Measurements from ENCODE around the gene DECR2. TPM values are rescaled to one million over a fixed set of nuclear protein-coding genes. Genes with fewer than 3 reads are reported as not detected.

The DECR2 gene
- total and polyA plus RNA-seq, 10 of the 15 experiments (the other 5 are each of a cell fraction or from before 2014, with no cell fraction given) = 0.53 to 20.3 (median 6.0) TPM

DNA sequence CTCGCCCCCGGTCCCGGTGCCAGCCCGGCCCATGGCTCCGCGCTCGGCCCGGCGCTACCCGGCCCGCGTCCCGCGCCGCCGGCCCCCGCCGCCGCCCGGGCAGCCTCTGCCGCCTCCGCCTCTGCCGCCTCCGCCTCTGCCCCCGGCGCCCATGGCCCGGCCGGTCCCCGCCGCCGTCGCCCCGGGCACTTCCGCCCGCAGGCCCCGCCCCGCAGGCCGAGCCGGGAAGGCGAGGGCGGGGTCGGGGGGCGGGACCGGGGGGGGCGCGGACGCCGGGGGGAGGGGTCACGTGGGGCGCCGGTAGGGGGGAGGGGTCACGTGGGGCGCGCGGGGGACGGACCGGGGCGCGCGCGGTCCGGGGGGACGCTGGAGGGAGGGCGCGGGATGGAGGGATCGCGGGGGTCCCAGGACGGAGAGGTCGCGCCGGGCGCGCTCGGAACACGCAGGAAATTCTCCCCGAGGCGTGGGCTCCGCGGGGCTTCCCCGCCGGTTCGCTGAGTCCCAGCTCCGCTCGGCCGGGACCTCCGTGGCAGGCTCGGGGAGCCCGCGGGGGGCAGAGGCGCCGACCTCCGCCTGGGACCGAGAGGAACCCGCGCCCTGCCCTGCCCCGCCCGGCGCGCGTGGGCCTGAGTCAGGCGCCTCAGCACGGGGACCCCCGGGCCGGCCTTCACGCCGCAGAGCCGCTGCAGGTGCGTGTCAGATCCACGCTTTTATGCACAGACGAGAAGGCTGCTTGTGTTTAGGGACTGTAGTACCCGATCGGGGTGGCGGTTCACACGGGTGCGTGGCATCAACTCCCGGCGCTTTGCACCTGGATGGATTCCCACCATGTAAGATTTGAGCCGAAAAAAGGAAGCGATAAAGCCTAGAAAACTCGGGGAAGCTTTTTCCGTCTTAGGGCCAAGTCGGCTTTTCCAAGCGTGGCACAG is 19.6 kb upstream of the DECR2 start, which contains the start of gene PGAP6:
TSS of gene PGAP6 (minus strand) at position 190 of the 929 bp plus-strand sequence. CDS start at position 33, 157 bp downstream.
- ChIA-PET CTCF (interaction anchor here (0.7 to 1.7 kb wide), 3 partner anchors 20 to 32 kb away, joined by 3 to 7 read pairs (median 3); partner anchors contain the start of gene DECR2), POLR2A (interaction anchor here (1.2 to 3.8 kb wide), 4 partner anchors 11 to 29 kb away, joined by 5 to 22 read pairs (median 8); partner anchors contain the start of genes AXIN1, DECR2 and MRPL28), SMC1A (ENCODE audit: uncharacterized antibody, unreplicated experiment) (interaction anchor here (0.7 to 1.8 kb wide), 3 partner anchors 11 to 19 kb away, joined by 3 to 5 read pairs (median 4); partner anchors contain the start of genes DECR2 and MRPL28), RAD21 (ENCODE audit: unreplicated experiment) (interaction anchor here (0.6 to 1.9 kb wide), 5 partner anchors 12 to 146 kb away, joined by 3 to 7 read pairs (median 4); partner anchors contain the start of genes AXIN1, CAPN15, DECR2 and MRPL28)
- Histone ChIP-seq H3K4me1 (ENCODE audit: control insufficient read depth, insufficient read depth, low read length) (peaks cover 14% of the 10 kb centered on the region), H3K4me2 (ENCODE audit: control insufficient read depth, insufficient read depth) (peak within 1 kb of the TSS; percentile 95), H2AFZ (ENCODE audit: control insufficient read depth, low read depth, low read length) (peak within 1 kb of the TSS; percentile 82), H3K27ac (ENCODE audit: control insufficient read depth, insufficient read depth) (peak within 1 kb of the TSS; percentile 56), H4K20me1 (ENCODE audit: control insufficient read depth, insufficient read depth) (no peaks in the 10 kb centered on the region), H3K9me3 (replicated peaks; ENCODE audit: control insufficient read depth, insufficient read depth, low read length) (no peaks in the 10 kb centered on the region), H3K4me3 (peak within 1 kb of the TSS; percentile 97), H3K9ac (ENCODE audit: control insufficient read depth, insufficient read depth, low read length) (peak within 1 kb of the TSS; percentile 82), H3K79me2 (ENCODE audit: control insufficient read depth, insufficient read depth, low read length) (peaks cover 14% of the 10 kb centered on the region), H3K36me3 (ENCODE audit: control insufficient read depth in 2 of 2, insufficient read depth in 2 of 2, low read length in 1 of 2) (no peaks in the 10 kb centered on the region; a peak in 1 of 4 replicates), H3K27me3 (replicated peaks in 1 of 2; ENCODE audit: control insufficient read depth in 2 of 2, insufficient read depth in 2 of 2, low read length in 1 of 2) (no peaks in the 10 kb centered on the region)
- no peak for FAIRE-seq
- intact Hi-C loops (cut with micrococcal nuclease; ENCODE audit: unreplicated experiment) = no loop called here
- peak; percentile 48 for ATAC-seq
- WGBS (ENCODE audit: insufficient coverage, insufficient replicate concordance, low lambda C conversion rate, missing lambda C conversion rate) = under 1% methylated on average over 39 of the region's 123 CpGs
- in situ Hi-C loops (cut with MboI) = no loop called here
- BruUV-seq (replicated peaks) = TSS peak; percentile 85
- no peak for DNase-seq (ENCODE audit: low read depth, low spot score)
- TF ChIP-seq GATAD2B (conservative IDR thresholded peaks at IDR 0.05; ENCODE audit: low read depth) (peak; percentile 96), EED (IDR thresholded peaks at IDR 0.05; ENCODE audit: low read depth) (no peak), CBX3 (IDR thresholded peaks at IDR 0.05; ENCODE audit: borderline replicate concordance, low read depth) (no peak), ZNF24 (IDR thresholded peaks at IDR 0.05) (no peak), RAD51 (IDR thresholded peaks at IDR 0.05) (peak; percentile 20; the same call in 1 of the 2 replicates)
- TF ChIP-seq, protein P1, sequence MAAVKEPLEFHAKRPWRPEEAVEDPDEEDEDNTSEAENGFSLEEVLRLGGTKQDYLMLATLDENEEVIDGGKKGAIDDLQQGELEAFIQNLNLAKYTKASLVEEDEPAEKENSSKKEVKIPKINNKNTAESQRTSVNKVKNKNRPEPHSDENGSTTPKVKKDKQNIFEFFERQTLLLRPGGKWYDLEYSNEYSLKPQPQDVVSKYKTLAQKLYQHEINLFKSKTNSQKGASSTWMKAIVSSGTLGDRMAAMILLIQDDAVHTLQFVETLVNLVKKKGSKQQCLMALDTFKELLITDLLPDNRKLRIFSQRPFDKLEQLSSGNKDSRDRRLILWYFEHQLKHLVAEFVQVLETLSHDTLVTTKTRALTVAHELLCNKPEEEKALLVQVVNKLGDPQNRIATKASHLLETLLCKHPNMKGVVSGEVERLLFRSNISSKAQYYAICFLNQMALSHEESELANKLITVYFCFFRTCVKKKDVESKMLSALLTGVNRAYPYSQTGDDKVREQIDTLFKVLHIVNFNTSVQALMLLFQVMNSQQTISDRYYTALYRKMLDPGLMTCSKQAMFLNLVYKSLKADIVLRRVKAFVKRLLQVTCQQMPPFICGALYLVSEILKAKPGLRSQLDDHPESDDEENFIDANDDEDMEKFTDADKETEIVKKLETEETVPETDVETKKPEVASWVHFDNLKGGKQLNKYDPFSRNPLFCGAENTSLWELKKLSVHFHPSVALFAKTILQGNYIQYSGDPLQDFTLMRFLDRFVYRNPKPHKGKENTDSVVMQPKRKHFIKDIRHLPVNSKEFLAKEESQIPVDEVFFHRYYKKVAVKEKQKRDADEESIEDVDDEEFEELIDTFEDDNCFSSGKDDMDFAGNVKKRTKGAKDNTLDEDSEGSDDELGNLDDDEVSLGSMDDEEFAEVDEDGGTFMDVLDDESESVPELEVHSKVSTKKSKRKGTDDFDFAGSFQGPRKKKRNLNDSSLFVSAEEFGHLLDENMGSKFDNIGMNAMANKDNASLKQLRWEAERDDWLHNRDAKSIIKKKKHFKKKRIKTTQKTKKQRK (IDR thresholded peaks at IDR 0.05; ENCODE audit: low read depth, low read length) = no peak
- TF ChIP-seq, protein P2, sequence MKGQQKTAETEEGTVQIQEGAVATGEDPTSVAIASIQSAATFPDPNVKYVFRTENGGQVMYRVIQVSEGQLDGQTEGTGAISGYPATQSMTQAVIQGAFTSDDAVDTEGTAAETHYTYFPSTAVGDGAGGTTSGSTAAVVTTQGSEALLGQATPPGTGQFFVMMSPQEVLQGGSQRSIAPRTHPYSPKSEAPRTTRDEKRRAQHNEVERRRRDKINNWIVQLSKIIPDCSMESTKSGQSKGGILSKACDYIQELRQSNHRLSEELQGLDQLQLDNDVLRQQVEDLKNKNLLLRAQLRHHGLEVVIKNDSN (IDR thresholded peaks at IDR 0.05; ENCODE audit: borderline replicate concordance, extremely low read length, insufficient read depth, low read depth, low read length) = peak; percentile 65
- TF ChIP-seq, protein P3, sequence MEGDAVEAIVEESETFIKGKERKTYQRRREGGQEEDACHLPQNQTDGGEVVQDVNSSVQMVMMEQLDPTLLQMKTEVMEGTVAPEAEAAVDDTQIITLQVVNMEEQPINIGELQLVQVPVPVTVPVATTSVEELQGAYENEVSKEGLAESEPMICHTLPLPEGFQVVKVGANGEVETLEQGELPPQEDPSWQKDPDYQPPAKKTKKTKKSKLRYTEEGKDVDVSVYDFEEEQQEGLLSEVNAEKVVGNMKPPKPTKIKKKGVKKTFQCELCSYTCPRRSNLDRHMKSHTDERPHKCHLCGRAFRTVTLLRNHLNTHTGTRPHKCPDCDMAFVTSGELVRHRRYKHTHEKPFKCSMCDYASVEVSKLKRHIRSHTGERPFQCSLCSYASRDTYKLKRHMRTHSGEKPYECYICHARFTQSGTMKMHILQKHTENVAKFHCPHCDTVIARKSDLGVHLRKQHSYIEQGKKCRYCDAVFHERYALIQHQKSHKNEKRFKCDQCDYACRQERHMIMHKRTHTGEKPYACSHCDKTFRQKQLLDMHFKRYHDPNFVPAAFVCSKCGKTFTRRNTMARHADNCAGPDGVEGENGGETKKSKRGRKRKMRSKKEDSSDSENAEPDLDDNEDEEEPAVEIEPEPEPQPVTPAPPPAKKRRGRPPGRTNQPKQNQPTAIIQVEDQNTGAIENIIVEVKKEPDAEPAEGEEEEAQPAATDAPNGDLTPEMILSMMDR (IDR thresholded peaks at IDR 0.05 in 2 of 3, conservative IDR thresholded peaks at IDR 0.05 in 1 of 3; ENCODE audit: control insufficient read depth in 2 of 3, extremely low read depth in 1 of 3, insufficient read depth in 1 of 3, low read depth in 3 of 3, low read length in 3 of 3) = no peak
- TF ChIP-seq, protein P4, sequence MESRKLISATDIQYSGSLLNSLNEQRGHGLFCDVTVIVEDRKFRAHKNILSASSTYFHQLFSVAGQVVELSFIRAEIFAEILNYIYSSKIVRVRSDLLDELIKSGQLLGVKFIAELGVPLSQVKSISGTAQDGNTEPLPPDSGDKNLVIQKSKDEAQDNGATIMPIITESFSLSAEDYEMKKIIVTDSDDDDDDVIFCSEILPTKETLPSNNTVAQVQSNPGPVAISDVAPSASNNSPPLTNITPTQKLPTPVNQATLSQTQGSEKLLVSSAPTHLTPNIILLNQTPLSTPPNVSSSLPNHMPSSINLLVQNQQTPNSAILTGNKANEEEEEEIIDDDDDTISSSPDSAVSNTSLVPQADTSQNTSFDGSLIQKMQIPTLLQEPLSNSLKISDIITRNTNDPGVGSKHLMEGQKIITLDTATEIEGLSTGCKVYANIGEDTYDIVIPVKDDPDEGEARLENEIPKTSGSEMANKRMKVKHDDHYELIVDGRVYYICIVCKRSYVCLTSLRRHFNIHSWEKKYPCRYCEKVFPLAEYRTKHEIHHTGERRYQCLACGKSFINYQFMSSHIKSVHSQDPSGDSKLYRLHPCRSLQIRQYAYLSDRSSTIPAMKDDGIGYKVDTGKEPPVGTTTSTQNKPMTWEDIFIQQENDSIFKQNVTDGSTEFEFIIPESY (IDR thresholded peaks at IDR 0.05) = no peak
- TF ChIP-seq, protein P5, sequence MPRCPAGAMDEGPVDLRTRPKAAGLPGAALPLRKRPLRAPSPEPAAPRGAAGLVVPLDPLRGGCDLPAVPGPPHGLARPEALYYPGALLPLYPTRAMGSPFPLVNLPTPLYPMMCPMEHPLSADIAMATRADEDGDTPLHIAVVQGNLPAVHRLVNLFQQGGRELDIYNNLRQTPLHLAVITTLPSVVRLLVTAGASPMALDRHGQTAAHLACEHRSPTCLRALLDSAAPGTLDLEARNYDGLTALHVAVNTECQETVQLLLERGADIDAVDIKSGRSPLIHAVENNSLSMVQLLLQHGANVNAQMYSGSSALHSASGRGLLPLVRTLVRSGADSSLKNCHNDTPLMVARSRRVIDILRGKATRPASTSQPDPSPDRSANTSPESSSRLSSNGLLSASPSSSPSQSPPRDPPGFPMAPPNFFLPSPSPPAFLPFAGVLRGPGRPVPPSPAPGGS (IDR thresholded peaks at IDR 0.05; ENCODE audit: borderline replicate concordance, insufficient read depth, low read depth, low read length, poor library complexity, severe bottlenecking) = no peak

All from GM12878 (cell line).